ENCODE data around the gene PRDM16.

- TF ChIP-seq CTCF (conservative IDR thresholded peaks at IDR 0.05; ENCODE audit: low read depth in 2 of 2) = no peak
- no peak for TF ChIP-seq EZH2 (IDR thresholded peaks at IDR 0.05; ENCODE audit: low read depth, unreplicated experiment)
- TF ChIP-seq REST (IDR thresholded peaks at IDR 0.05; ENCODE audit: unreplicated experiment) = no peak
- no peak for TF ChIP-seq EZH2phosphoT487 (IDR thresholded peaks at IDR 0.05; ENCODE audit: unreplicated experiment)
- TF ChIP-seq POLR2AphosphoS5 (IDR thresholded peaks at IDR 0.05; ENCODE audit: low read depth) = no peak
- TF ChIP-seq ZNF462 (CRISPR knock-in tag; IDR thresholded peaks at IDR 0.05) = no peak
- TF ChIP-seq JUNB (IDR thresholded peaks at IDR 0.05; ENCODE audit: unreplicated experiment) = no peak
Measured at GRCh38 chr1:3442901-3443300, 373.9 kb downstream of the PRDM16 start.

All from GM23338 (cell line).